Dermis blood vessel endothelial cell (primary cell): Measurements from ENCODE around the gene SIX3. TPM values are rescaled to one million over a fixed set of nuclear protein-coding genes. Genes with fewer than 3 reads are reported as not detected.
A peak's percentile ranks its signal among the peaks of the same experiment; 100 is the strongest.

Experiments used
- DNase-seq: peaks from one replicate; pipeline ENCODE4 v3.0.0; 2010
- total RNA-seq: library from RNA; depleted of rRNA; stranded (reverse); fragments of >200 nt; gene quantifications from 2 replicates; pipeline ENCODE4 v1.2.3, GENCODE V29; 2014

Gene SIX3
- total RNA-seq, 1 donor from 2014 or later = not detected

DNA sequence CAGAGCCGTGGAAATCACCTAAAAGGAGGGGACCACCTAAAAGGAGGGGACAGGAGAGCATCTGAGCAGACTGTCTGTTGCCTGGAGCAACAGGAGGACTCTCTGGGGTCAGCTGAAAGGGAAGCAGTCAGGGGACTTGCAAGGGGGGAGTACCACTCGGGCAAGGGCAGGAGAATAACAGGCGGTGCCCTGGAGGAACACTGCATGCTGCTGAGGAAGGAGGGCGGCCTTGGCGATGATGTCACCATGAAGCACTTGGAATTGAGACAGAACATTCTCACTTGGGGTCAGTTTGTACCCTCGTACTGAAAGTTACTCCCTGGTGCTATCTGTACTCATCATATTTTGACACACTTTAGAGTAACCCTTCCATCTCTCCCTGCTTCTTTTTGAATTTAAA, 18.4 kb downstream of the SIX3 start:
- no peak for DNase-seq

- DNase-seq = no peak
Observed at GRCh38 chr2:44960871-44961270, 19.4 kb downstream of the SIX3 start.

- DNase-seq = no peak
Observed at GRCh38 chr2:44962176-44962695, 20.7 kb downstream of the SIX3 start.

DNA sequence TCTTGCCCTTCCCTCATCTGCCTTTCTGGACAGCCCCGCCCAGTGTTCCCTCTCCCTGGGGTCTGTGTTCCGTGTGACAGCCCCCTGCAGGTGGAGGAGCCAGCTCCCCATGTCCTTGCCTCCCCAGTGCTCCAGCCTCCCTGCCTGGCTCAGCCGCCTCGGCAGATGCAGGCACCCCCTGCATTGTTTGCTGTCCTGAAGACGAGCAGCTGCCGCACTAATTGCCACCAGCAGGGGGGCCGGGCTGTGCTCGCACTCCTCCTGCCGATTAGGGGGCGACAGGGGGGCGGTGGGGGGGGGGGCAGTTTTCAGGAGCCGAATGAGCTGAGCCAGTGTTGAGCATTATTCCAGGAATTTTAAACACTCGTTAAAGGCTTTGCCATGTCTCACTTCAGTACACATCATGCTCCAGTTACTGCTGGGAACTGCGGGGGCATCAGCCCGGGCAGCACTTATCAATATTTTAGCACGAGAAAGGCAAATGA, 23.3 kb downstream of the SIX3 start:
- peak; percentile 18 for DNase-seq

GRCh38 chr2:44965684-44966083, 24.2 kb downstream of the SIX3 start:
- no peak for DNase-seq

- no peak for DNase-seq
Observed at GRCh38 chr2:44967056-44967455, 25.6 kb downstream of the SIX3 start.

DNA sequence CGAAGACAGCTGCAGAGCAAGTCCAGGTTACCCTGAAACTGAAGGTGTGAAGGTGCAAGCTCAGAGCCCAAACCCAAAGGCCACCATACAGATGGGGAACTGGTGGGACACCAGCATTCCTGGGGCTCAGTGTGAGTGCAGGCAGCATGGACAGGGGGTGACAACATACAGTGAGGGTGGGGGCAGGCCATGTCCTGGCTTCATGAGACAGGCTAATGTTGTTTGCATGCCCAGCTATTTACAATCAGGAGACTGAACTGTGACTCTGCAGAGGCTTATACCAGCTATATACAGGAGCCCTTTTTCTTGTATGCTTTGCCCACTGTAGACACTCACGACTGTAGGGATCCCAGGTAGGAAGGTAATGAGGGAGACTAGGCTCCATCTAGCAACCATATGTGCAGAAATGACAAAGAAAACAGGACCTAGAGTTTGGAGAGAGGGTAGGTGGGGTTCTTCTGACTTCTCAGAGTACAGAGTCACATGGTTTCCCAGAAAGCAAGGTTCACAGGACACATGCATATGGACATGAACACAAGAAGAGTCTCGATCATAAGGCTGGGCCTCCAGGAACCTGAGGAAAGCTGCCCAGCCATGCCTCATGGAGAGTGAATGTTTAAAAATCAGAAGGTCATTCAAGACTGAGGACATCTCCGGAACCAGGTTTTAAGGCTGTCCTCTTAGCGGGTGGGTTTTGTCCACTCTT, 26.4 kb downstream of the SIX3 start:
- DNase-seq = no peak

- DNase-seq = no peak
Observed at GRCh38 chr2:44969936-44970335, 28.4 kb downstream of the SIX3 start.

GRCh38 chr2:44970846-44971450, 29.4 kb downstream of the SIX3 start:
- no peak for DNase-seq

DNA sequence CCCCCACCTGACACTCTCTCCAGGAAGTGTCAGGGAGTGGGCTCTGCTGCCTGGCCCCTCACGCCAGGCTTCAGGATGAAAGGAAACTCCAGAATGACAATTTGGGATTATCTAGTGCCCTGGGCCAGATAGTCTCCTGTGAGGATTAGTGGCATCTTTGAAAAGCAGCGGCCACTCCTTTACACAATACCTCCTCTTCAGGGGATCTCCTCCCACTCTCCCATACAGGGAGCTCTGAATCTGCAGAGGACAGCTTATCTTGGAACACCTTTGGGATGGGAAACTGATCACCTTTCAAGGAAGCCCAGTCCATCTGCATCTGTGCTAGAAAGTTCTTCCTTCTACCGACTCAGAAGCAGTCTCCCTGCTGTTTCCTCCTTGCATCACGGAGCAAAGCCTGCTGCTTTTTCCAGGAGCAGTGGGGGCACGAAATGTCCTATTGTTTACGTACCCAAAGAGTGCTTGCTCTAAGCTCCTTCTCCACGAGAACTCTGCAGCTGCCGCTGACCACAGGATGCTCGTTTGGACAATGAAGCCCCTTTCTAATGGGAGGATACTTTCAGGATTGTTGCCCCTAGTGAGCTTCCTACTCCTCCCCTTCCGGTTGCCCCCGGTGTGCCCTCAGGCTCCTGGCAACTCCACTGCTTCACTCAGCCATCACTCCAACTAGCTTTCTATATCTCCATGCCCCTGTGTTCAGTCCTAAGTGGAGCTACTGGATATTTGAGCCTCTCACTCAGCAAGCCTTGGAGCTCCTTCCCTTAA, 31.5 kb downstream of the SIX3 start:
- DNase-seq = peak; percentile 29

DNA sequence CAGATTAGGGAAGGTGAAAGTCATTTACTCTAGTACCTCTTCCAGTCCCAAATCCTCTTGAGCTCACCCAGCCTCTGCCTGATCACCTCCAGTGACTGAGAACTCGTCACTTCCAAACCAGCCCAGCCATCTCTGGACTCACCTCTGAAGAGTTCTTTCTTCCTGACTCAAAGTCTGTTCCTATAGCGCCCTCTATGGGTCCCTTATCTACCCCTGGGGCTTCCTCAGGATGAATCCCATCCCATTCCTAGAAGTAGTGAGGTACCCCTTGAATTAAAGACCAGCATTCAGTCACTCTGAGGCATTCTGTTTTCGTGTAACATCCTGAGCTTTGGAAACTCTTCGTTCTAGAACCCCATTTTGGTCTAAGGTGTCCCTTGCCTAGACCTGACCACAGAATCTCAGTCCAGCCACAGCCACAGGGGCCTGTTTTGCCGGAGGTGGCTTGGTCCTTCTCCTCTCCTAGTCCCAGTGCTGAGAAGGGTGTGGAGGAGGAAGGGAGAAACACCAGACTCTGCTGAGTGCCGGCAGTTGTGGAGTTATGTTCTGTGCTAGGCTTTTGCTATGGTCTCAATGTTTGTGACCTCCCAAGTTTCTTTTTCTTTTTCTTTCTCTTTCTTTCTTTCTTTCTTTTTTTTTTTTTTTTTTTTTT, 32.7 kb downstream of the SIX3 start:
- DNase-seq = peak; percentile 64

- no peak for DNase-seq
Observed at GRCh38 chr2:44975571-44976450, 34.3 kb downstream of the SIX3 start.

- no peak for DNase-seq
Observed at GRCh38 chr2:44979581-44979980, 38.1 kb downstream of the SIX3 start.

GRCh38 chr2:44980751-44981713, 39.5 kb downstream of the SIX3 start:
- DNase-seq = no peak

- peak; percentile 85 for DNase-seq
Observed at GRCh38 chr2:44981714-44982108, 40.2 kb downstream of the SIX3 start.

GRCh38 chr2:44983836-44984604, 42.5 kb downstream of the SIX3 start:
- no peak for DNase-seq

- DNase-seq = no peak
Observed at GRCh38 chr2:44989176-44989575, 47.7 kb downstream of the SIX3 start.

GRCh38 chr2:44994377-44994776, 52.9 kb downstream of the SIX3 start:
- no peak for DNase-seq
